ENCODE results near the gene FEN1.

The FEN1 gene

DNA sequence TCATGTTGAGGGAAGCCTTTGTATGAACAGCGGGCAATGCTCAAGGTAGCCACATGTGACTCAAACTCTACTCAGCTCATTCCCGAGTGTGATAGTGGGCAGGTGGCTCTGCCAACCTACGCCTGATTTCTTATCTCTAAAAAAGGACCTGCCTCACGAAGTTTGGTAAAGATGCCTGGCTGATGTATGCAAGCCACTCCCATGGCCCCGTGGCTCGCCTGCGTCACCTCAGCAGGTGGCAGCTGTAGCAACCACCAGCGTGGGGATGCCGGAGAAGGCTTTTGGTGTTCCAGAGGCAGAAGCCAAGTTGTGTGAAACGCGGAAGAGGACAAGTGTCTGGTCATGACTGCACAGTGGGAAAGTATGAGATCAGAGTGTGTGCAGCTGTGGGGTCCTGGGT lies 40.8 kb downstream of the FEN1 start:
- peak overlapping the region; percentile 74 for H3K27ac ChIP-seq
- TF ChIP-seq, protein P1, sequence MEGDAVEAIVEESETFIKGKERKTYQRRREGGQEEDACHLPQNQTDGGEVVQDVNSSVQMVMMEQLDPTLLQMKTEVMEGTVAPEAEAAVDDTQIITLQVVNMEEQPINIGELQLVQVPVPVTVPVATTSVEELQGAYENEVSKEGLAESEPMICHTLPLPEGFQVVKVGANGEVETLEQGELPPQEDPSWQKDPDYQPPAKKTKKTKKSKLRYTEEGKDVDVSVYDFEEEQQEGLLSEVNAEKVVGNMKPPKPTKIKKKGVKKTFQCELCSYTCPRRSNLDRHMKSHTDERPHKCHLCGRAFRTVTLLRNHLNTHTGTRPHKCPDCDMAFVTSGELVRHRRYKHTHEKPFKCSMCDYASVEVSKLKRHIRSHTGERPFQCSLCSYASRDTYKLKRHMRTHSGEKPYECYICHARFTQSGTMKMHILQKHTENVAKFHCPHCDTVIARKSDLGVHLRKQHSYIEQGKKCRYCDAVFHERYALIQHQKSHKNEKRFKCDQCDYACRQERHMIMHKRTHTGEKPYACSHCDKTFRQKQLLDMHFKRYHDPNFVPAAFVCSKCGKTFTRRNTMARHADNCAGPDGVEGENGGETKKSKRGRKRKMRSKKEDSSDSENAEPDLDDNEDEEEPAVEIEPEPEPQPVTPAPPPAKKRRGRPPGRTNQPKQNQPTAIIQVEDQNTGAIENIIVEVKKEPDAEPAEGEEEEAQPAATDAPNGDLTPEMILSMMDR (conservative IDR thresholded peaks at IDR 0.05) = no peak

DNA sequence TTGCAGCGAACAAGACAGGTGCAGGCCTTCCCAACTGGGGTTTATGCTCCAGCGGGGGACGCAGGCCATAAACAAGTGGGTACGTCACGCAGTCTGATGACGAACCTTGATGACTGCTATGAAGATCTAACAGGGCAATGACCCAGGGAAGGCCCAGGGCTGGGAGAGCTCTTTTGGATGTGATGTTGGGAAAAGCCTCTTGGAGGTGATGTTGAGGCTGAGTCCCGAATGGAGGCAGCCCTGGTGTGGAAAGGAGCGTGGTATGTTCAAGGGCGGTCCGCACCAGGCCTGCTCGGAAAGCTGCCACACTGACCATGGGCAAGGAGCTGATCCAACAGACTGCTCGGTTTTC lies 41.2 kb downstream of the FEN1 start:
- TF ChIP-seq, protein P1 (conservative IDR thresholded peaks at IDR 0.05) = no peak
- H3K27ac ChIP-seq = peak overlapping the region; percentile 74

DNA sequence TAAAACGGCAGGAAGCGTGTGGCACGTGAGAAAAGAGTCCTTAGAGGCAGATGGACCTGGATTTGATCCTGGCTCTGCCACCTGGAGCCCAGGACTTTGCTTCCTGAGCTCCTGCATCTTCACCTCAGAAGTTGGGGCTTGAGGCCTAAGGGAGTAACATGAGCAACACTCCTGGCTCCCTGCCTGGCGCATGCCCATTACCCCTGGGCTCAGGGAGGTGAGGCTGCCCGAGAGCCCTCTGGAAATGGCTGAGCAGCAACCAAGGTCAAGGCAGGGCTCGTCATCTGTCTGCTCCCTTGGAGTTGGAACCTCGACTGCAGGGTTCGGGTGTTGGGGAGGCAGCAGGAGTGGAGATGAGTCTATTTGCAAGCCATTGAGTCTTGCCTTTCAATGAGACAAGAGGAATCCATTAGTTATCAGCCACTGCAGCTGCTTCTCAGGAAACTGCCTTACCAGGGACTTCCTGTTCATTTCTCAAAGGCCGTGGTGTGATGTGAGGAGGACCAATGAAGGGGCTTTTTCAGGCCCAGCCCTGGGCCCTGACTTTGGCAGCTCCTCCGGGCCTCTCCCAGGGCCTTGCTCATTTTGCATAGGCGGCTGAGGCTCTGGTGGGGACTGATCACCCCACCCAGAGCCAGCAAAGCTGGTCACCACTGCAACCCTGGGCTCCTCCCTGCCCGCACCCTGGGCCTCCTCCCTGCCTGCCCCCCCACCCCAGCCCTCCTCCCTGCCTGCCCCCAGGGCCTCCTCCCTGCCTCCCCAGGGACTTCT lies 41.8 kb downstream of the FEN1 start:
- TF ChIP-seq, protein P1 (conservative IDR thresholded peaks at IDR 0.05) = no peak
- peak overlapping the region; percentile 74 for H3K27ac ChIP-seq

DNA sequence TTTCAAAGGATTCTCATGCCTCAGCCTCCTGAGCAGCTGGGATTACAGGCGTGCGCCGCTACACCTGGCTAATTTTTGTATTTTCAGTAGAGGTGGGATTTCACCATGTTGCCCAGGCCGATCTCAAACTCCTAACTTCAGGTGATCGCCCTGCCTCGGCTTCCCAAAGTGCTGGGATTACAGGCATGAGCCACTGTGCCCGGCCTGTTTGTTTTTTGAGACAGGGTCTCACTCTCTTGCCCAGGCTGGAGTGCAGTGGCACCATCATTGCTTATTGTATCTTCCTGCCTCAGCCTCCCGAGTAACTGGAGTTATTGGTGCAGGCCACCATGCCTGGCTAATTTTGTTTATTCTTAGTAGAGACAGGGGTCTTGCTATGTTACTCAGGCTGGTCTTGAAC lies 43.5 kb downstream of the FEN1 start:
- no peak overlapping the region for H3K27ac ChIP-seq
- TF ChIP-seq, protein P1 (conservative IDR thresholded peaks at IDR 0.05) = no peak

DNA sequence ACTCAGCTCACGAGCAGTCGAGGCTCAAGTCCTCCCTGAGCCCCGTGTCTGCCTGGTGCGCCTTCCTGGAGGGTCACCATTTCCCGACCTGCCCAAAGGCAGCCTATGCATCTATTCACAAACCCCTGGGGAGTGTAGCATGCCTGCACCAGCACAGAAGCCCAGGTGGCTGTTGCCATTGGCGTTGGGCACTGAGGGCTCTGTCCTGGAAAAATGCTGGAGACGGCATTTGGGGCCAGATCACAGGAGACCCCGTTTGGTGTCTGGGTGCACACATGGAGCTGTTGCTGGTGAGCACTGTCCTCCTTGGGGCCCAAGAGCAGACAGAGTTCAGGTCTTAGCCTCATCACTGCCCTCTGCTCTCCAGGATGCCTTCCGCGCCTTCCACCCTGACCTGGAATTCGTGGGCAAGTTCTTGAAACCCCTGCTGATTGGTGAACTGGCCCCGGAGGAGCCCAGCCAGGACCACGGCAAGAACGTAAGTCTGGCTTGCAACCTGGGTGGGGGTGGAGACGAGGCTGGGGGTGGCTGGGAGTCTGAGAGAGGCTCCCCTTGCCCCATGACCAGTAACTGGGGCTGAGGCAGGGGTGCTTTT lies 44.8 kb downstream of the FEN1 start:
- TF ChIP-seq, protein P1 (conservative IDR thresholded peaks at IDR 0.05) = no peak
- H3K27ac ChIP-seq = no peak overlapping the region

DNA sequence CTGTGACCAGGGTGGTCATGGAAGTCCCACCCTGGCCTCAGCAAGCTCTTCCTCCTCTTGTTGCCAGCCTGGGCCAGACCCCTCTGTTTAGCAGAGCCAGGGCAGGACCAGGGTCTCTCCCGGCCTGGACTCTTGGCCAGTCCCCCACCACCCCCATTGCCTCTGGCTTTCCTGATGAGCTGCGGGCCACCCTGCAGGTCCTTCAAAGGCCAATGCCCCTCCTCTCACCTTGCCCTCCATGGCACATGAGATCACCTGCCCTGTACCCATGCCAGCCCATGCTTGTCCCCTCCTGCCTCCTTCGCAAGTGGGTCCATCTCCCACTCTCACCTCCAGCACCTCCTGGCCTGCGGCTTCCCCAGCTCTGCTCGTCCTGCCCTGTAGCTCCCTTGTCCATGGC lies 45.8 kb downstream of the FEN1 start:
- TF ChIP-seq, protein P1 (conservative IDR thresholded peaks at IDR 0.05) = no peak
- H3K27ac ChIP-seq = no peak overlapping the region

DNA sequence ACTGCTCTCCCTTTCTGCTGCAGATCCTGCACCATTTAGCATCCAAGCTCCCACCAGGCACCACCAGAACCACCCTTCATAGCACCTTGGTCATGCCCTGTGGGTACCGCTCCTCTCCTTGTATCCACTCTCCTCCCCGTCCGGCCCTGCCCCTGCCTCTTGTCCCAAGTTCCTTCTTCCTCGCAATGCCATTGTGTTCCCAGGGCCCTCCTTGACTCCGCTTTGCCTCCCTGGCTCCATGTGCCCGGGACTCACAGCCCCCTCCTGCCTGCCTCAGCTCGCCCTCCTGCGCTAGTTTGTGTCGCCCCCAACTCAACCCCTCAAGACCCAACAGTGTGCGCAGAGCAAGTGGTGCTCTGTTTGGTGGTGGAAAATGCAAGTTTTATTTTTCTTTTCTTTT lies 46.2 kb downstream of the FEN1 start:
- H3K27ac ChIP-seq = no peak overlapping the region
- TF ChIP-seq, protein P1 (conservative IDR thresholded peaks at IDR 0.05) = no peak

Measured in VCaP (cell line).